Measurements from ENCODE around the gene SYNGR1.

Gene SYNGR1

GRCh38 chr22:39371732-39372131 lies 21.9 kb downstream of the SYNGR1 start:
- no peak for TF ChIP-seq CTCF (IDR thresholded peaks at IDR 0.05; ENCODE audit: low read depth, low read length, missing control alignments)
- H3K4me3 ChIP-seq (ENCODE audit: low read depth, low read length): no peak overlapping the region
- in situ Hi-C loops (cut with HindIII; ENCODE audit: low sequenced_read_pairs): no loop called here
- no peak for DNase-seq (ENCODE audit: low read depth)

GRCh38 chr22:39374191-39374590 lies 24.4 kb downstream of the SYNGR1 start:
- no peak overlapping the region for H3K4me3 ChIP-seq (ENCODE audit: low read depth, low read length)
- DNase-seq (ENCODE audit: low read depth): no peak
- in situ Hi-C loops (cut with HindIII; ENCODE audit: low sequenced_read_pairs): no loop called here
- no peak for TF ChIP-seq CTCF (IDR thresholded peaks at IDR 0.05; ENCODE audit: low read depth, low read length, missing control alignments)

GRCh38 chr22:39374801-39375200 lies 25.0 kb downstream of the SYNGR1 start:
- no peak overlapping the region for H3K4me3 ChIP-seq (ENCODE audit: low read depth, low read length)
- no peak for TF ChIP-seq CTCF (IDR thresholded peaks at IDR 0.05; ENCODE audit: low read depth, low read length, missing control alignments)
- DNase-seq (ENCODE audit: low read depth): no peak
- in situ Hi-C loops (cut with HindIII; ENCODE audit: low sequenced_read_pairs): no loop called here

- H3K4me3 ChIP-seq (ENCODE audit: low read depth, low read length): no peak overlapping the region
- in situ Hi-C loops (cut with HindIII; ENCODE audit: low sequenced_read_pairs): no loop called here
- no peak for TF ChIP-seq CTCF (IDR thresholded peaks at IDR 0.05; ENCODE audit: low read depth, low read length, missing control alignments)
- DNase-seq (ENCODE audit: low read depth): no peak
Observed at GRCh38 chr22:39375646-39376045, 25.9 kb downstream of the SYNGR1 start.

- no peak overlapping the region for H3K4me3 ChIP-seq (ENCODE audit: low read depth, low read length)
- in situ Hi-C loops (cut with HindIII; ENCODE audit: low sequenced_read_pairs): no loop called here
- DNase-seq (ENCODE audit: low read depth): no peak
- no peak for TF ChIP-seq CTCF (IDR thresholded peaks at IDR 0.05; ENCODE audit: low read depth, low read length, missing control alignments)
Observed at GRCh38 chr22:39379756-39380730, 30.3 kb downstream of the SYNGR1 start.

GRCh38 chr22:39381009-39381755 lies 31.4 kb downstream of the SYNGR1 start:
- in situ Hi-C loops (cut with HindIII; ENCODE audit: low sequenced_read_pairs): no loop called here
- no peak for DNase-seq (ENCODE audit: low read depth)
- no peak overlapping the region for H3K4me3 ChIP-seq (ENCODE audit: low read depth, low read length)
- no peak for TF ChIP-seq CTCF (IDR thresholded peaks at IDR 0.05; ENCODE audit: low read depth, low read length, missing control alignments)

All from astrocyte of the cerebellum (primary cell).